HG02840 (cell line): ENCODE results near the gene YBX1.

Experiments
- ATAC-seq: cut with Tn5 transposase; IDR thresholded peaks from one replicate; pipeline ENCODE4 v1.9.1; 2021; ENCODE audit warnings: mild to moderate bottlenecking, moderate library complexity, moderate number of reproducible peaks; ENCODE audit not compliant: unreplicated experiment, low FRiP score

YBX1 gene

GRCh38 chr1:42681741-42682483, at the start of gene YBX1:
TSS of gene YBX1 (plus strand) at chr1:42682418. CDS start at chr1:42682566, 148 bp downstream.
- ATAC-seq: peak; percentile 94

GRCh38 chr1:42639116-42639515, 43.1 kb upstream of the YBX1 start:
- no peak for ATAC-seq

DNA sequence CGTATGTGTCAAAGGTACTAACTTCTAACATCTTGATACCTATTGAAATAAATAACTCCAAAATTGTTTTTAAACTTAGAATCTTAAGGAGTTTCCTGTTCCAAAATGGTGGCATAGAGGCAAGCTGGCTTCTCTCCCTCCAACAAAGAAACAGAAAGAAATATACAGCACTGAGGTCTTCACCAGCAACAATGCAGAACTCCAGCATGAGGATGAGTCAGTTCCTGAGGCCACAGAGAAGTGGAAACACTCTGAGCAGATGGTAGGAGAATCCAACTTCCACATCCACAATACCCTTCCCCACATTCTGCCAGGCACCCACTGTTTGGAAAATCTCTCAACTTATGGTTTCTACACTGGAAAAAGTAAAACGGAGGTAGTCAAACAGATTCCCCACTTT, 36.2 kb upstream of the YBX1 start:
- ATAC-seq: no peak

DNA sequence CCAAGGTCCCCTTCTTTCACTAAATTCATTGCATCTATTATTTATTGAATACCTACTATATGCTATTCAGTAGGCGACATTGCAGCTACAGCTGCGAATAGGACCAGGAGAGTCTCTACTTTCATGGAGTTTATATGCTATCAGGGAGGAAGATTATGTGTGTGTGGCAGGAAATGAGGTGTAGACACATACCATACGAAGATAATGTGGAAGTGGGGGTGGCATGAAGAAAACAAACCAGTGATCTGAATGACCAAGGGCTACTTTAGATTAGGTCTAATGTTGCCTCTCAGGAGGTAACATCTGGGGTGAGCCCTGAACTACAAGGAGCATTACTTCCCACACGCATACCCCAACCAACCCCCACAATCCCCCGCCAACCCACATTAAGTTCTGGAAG, 25.0 kb upstream of the YBX1 start:
- no peak for ATAC-seq

GRCh38 chr1:42657981-42658876, 24.0 kb upstream of the YBX1 start, which contains the start of gene PPIH:
TSS of gene PPIH (plus strand) at chr1:42658423. CDS start at chr1:42658447, 24 bp downstream.
- peak; percentile 93 for ATAC-seq

GRCh38 chr1:42658877-42659337, 23.3 kb upstream of the YBX1 start:
- ATAC-seq: no peak

DNA sequence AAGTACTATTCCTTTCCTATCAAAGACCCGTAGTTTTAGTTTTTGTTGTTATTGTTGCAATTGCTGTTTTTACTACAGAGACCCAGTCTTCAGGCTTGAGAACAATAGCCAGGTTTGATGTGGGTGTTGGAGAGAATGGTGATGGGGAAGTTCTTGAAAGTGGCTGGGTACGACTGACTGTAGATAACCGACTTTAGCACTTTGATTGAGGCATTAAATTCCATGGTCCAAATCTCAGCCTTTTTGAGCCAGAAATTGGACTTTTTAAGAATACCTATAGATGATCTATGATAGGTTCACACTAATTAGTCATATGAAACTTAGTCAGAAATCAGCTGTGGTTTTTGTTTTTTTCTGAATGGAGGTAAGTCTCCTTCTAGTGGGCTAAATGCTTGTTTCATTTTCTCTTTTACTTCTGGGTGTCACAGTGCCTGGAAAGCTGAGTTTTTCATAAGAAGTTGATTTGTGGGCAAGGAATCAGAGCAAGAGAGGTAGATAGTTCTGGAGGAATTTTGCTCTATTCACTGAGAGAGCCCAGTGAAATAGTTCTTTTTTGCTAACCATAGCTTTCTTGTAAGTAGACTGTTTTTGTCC, 21.2 kb upstream of the YBX1 start:
- ATAC-seq: no peak

GRCh38 chr1:42669936-42670335, 12.3 kb upstream of the YBX1 start:
- ATAC-seq: no peak

DNA sequence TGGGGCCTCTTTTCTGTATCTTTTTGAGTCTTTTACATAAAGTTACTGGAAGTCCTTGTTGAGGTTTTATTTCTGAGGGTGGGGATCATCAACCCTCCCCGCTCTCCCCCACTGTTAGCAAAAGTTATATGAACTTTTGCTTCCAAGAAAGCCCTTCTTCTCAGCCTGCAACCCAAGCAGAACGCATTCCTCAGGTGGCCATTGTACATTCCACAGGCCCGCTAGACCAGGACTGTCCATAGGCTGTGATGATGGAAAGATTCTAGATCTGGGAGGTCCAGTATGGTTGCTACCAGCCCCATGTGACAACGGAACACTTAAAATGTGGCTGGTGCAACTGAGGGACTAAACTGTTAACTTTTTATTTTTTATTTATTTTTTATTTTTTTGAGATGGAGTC, 11.8 kb upstream of the YBX1 start:
- no peak for ATAC-seq

DNA sequence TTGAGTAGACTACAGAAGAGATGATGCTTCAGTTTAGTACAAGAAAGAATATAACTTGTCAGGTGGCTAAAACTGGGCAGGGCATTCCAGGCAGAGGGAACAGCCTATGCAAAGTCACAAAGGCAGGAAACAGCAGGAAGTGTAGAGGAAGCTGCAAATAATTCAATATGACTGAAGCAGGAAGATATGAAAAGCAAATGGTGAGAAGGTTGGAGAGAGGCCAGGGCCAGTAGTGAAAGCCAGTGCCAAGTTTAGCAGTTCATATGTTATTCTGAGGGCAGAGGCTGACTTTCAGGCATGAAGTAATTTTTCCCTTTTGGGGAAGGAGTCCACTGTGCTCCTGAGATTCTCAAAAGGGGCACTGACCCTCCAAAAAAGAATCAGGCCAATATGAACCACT, 8.0 kb upstream of the YBX1 start:
- no peak for ATAC-seq

DNA sequence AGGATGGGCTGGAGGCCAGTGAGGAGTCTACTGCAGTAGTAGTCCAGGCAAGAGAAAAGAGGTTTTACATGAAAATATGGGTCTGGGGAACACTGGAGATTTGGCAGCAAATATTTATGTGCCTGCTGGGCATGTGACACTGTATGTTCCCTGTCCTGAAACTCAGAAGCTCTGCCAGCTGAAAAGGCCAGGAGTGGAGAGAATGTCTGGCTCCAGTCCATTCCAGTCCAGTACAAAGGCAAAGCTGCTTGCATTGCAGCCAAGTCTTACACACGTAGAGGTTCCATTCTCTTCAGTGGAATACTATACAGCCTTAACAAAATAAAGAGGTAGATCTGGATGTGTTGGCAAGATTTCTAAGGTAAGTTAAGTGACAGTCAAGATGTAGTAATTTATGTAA, 7.5 kb upstream of the YBX1 start:
- ATAC-seq: no peak

DNA sequence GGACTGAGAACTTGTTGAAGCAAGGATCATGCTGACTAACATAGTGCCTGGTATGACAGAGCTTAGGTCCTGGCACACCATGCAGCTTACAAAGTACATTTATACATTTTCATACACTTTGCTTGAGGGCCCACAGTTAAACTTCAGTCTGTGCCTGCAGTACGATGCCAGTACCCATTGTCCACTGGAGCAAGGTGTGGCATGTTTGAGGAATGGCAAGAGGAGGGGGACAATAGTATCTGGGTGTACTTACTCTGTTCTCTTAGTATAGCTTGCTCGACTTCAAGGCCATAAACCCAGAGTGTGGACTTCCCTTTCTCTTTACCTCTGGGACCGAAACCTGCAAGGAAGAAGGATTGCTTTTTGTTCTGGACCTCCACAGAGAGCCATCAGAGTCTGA, 6.8 kb upstream of the YBX1 start:
- no peak for ATAC-seq

DNA sequence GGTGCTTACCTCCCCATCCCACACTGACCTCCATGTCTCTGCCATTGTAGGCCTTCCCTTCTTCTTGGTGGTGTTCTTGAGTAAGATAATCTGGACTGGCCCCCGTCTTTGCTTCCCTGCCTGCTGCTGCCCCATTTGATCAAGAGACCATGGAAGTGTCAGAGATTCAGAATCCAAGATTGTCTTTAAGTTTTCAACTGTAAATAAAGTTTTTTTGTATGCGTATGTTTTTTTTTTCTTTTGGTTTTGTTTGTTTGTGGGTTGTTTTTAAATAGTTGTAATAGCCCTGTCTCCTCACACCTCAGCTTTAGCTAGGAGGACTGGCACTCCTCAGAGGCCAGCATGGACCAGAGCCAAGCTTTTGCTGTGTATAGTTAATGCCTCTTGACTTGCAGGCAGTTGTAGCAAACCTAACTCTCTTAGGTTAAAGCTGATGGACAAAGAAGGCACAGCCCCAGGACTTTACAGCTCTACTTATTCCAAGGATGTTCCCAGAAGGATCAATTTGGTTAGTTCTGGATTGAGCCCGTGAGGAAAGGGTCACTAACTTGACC, 5.6 kb upstream of the YBX1 start:
- ATAC-seq: no peak

GRCh38 chr1:42679364-42679983, 2.7 kb upstream of the YBX1 start:
- ATAC-seq: no peak

GRCh38 chr1:42680055-42680454, 2.2 kb upstream of the YBX1 start:
- ATAC-seq: no peak

GRCh38 chr1:42680921-42681683, 1.1 kb upstream of the YBX1 start:
- ATAC-seq: no peak

- peak; percentile 11 for ATAC-seq
Observed at GRCh38 chr1:42682484-42682738, 193 bp downstream of the YBX1 start.

DNA sequence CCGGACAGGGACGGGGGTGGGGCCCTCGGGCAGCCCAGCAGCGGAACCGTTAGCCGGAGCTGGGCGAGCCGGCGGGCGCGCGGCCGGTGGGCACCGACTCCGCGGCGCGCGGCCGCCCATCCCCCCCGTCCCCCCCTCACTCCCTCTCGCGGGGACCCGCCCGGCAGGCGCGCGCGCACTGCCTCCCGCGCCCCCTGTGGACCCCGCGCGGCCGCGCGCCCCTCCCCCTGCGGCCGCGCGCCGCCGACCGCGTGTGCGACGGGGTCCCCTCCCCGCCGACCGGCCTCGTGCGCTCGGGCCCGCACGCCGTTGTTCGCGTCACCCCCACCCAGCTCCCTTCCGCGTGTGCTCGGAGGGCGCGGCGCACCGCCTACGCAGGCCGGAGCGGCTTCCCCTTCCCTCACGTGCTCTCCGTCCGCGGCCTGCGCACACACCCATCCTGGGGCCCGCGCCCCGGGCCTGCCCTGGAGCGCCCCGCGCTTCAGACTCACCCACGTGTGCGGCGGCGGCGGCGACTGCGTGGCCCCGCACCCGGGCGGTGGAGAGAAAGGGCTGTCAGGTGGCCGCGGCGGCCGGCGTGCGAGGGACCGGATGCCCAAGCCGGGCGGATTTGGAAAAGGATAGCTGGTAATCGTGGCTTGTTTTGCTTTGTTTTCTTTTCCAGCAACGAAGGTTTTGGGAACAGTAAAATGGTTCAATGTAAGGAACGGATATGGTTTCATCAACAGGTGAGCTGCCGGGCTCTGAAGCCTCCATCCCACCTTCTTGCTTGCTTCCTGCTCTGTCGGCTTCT, 717 bp downstream of the YBX1 start:
- peak; percentile 42 for ATAC-seq

DNA sequence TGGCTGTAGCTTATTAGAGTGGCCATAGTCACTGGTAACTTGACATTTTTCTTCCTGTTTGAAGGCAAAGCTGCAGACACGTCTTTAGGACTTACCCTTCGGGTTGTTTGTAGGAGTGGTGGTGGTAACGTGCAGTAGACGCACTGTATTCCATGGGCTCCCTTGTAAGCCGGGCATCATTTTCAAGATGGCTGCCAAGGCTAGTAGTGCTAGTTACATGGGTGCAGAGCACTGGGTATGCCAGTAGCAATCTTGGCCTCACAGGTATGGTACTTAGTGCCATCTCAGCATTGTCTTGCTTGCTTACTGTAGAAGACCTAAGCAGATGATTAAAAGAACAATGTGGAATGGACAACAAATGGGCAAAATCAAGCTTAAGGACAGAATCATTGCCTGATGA, 1.9 kb downstream of the YBX1 start:
- no peak for ATAC-seq
